Gastrocnemius medialis (tissue), 4 donors: Measurements from ENCODE around the gene NCAPD2.
"Not testable (repeated sequence)": the region's sequence is repeated elsewhere in the genome, so short reads cannot be mapped to it uniquely, and the experiment has no call there.

Experiments
- CTCF ChIP-seq, 5 experiments: fragments of 450-650 bp in 3 of 5; fragments of 200-600 bp in 2 of 5; sonication (generic) in 2 of 5; IDR thresholded peaks in 4 of 5; conservative IDR thresholded peaks in 1 of 5; 1 replicate in 4 of 5; 2 replicates in 1 of 5; pipeline ENCODE4 v1.5.1; 2016 to 2019; ENCODE audit warnings: antibody characterized with exemption in 5 of 5, mild to moderate bottlenecking in 3 of 5, moderate library complexity in 3 of 5
- POLR2A ChIP-seq, 2 donors: fragments of 450-650 bp; IDR thresholded peaks; one replicate each; pipeline ENCODE4 v1.6.1; 2017; ENCODE audit warnings: antibody characterized with exemption in 2 of 2, mild to moderate bottlenecking in 2 of 2, moderate library complexity in 2 of 2

GRCh38 chr12:6556496-6556817 lies 62.6 kb downstream of the NCAPD2 start:
- not testable (repeated sequence) for TF ChIP-seq CTCF (IDR thresholded peaks at IDR 0.05 in 4 of 5, conservative IDR thresholded peaks at IDR 0.05 in 1 of 5); POLR2A (IDR thresholded peaks at IDR 0.05)
